Heart right ventricle (tissue), 16 donors: Measurements from ENCODE around the gene RNF149. TPM values are rescaled to one million over a fixed set of nuclear protein-coding genes. Genes with fewer than 3 reads are reported as not detected.

Experiments
- ATAC-seq, 8 donors: fragments of 200-7000 bp; cut with Tn5 transposase; one replicate each; pipeline ENCODE4 v1.9.1; 2020; ENCODE audit warnings: mild to moderate bottlenecking in 8 of 8, moderate library complexity in 8 of 8, moderate number of reproducible peaks in 1 of 8
- DNase-seq, 2 donors: peaks; one replicate each; pipeline ENCODE4 v3.0.0-alpha.2; 2020
- H3K27ac ChIP-seq, 10 donors: fragments of 200-600 bp; sonication (generic) in 2 of 10; one replicate each; pipeline versions ENCODE4 v1.5.0 to v1.8.0; 2020 to 2022; ENCODE audit warnings: mild to moderate bottlenecking in 3 of 10
- H3K27me3 ChIP-seq, 7 donors: fragments of 200-600 bp; one replicate each; pipeline ENCODE4 v1.8.0; 2021 to 2022; ENCODE audit warnings: mild to moderate bottlenecking in 2 of 7
- H3K36me3 ChIP-seq, 9 donors: fragments of 200-600 bp; sonication (generic) in 1 of 9; one replicate each; pipeline versions ENCODE4 v1.5.0 to v1.8.0; 2020 to 2022; ENCODE audit warnings: mild to moderate bottlenecking in 2 of 9
- H3K4me1 ChIP-seq, 9 donors: fragments of 200-600 bp; sonication (generic) in 1 of 9; one replicate each; pipeline versions ENCODE4 v1.5.0 to v1.8.0; 2020 to 2022; ENCODE audit warnings: mild to moderate bottlenecking in 4 of 9
- H3K4me3 ChIP-seq, 10 donors: fragments of 200-600 bp; sonication (generic) in 2 of 10; one replicate each; pipeline versions ENCODE4 v1.5.0 to v1.8.0; 2020 to 2022; ENCODE audit warnings: mild to moderate bottlenecking in 7 of 10, moderate library complexity in 2 of 10
- H3K9me3 ChIP-seq, 11 donors: fragments of 200-600 bp in 10 of 11; sonication (generic) in 2 of 11; one replicate each; pipeline versions ENCODE4 v1.5.0 to v1.8.0; 2013 to 2022; ENCODE audit warnings: mild to moderate bottlenecking in 2 of 11, control low read depth in 1 of 11, moderate library complexity in 1 of 11
- WGBS, 2 donors: extraction: QIAGEN DNeasy Blood & Tissue Kit; methylation state at CpG; one replicate each; pipeline ENCODE4 v1.1.7; 2013; ENCODE audit warnings: inconsistent platforms in 1 of 2; 5-methylcytosine and 5-hydroxymethylcytosine counted together
- intact Hi-C, 10 donors: fragments of 100-400 bp; cut with DNase I; formaldehyde crosslinking; loops; one replicate each; pipeline versions ENCODE4 v1.11.1 to v1.14.2; 2022
- polyA plus RNA-seq, 2 donors: library from polyadenylated mRNA; stranded (reverse); fragments of 200-250 nt; gene quantifications; one replicate each; pipeline ENCODE4 v1.2.3, GENCODE V29; 2013
- total RNA-seq, 10 donors: library from RNA; stranded (reverse); fragmentation: NEBNext Ultra II Directional in 3 of 10; extraction: Animal tissue kit (Norgen Biotek cat#: 25700) in 3 of 10; gene quantifications; one replicate each; pipeline versions ENCODE4 v1.2.1 to v1.2.4, GENCODE V29; 2021 to 2023
- TF ChIP-seq, protein P1 (sequence below), 9 donors: fragments of 200-600 bp; sonication (generic) in 2 of 9; IDR thresholded peaks; one replicate each; pipeline versions ENCODE4 v1.5.0 to v1.8.0; 2021 to 2022; ENCODE audit warnings: antibody characterized with exemption in 9 of 9, mild to moderate bottlenecking in 5 of 9, moderate library complexity in 1 of 9
- donor health status: Arrhythmogenic right ventricular cardiomyopathy.
- donor health status: ischemic (EF 13 %, LVEDD 7.1; RV severe dilation, severe dysfunction).
- donor health status: healthy with polysubstance abuse.
- donor health status: DM: no; HTN: yes; CAD: no.
- donor health status: DM: no; HTN: no; CAD: no.
- donor health status: ischemic (EF 25% LVEDD 6.9; RV normal size, moderate dysfunction).
- donor health status: ischemic (EF 25% LVEDD 5.7; RV mildly dilated, moderate dysfunction).
- donor health status: healthy.
- donor health status: DM: yes; HTN: yes; CAD: no.
- donor health status: Ischemic cardiomyopathy.
- donor health status: ischemic (EF 35%, LVEDD 5.7; RV mildly dilated, moderate dysfunction).
- donor health status: nonischemic (EF 11% LVEDD 7.7; RV severe dilation, severe dysfunction).
- donor health status: DM: yes; HTN: yes; CAD: no.
- donor health status: PGD.
- donor health status: ischemic (EF 29% LVEDD 5.4; RV normal size, mild dysfunction).
- donor health status: nonischemic (EF 23%, LVEDD 6.1; RV moderate dilation, normal function).

RNF149 gene
- total and polyA plus RNA-seq, 12 donors: 11.0 to 40.8 (median 12.5) TPM

DNA sequence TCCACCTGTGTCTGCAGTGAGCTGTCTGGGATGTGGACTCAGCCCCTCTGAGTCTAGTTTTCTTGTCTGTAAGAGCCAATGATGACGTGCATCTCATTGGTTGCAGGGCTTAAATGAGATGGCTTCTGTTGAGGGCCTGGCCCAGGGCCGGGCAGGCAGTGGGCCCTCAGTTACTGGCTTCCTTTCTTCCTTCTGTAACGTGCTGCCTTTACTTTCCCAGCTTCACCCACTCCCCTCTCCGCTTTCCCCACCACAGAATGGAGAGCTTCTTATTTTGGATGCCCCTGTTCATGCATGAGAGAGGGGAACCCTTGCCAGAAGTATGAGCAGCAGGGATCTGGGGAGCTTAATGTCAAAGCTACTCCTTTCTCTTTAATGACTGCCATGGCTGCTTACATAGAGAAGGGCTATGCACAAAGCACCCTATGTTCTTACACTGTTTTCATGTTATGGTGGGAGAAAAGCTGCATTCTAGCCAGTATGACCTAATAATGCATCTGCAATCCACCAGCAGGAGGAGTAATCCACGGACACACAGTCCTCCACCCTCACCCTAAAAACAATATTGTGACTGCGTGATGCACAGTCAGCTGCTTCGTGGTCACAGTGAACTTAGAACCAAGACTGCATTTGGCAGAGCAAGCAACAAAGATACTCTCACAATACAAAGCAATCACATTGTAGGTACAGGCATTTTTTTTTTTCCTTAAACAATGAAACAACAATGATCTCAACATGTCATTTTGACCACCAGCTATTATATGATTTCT, 41.6 kb upstream of the RNF149 start:
- peak in 1 of 8 donors; percentile 37 for ATAC-seq
- DNase-seq: no peak
- TF ChIP-seq, protein P1, sequence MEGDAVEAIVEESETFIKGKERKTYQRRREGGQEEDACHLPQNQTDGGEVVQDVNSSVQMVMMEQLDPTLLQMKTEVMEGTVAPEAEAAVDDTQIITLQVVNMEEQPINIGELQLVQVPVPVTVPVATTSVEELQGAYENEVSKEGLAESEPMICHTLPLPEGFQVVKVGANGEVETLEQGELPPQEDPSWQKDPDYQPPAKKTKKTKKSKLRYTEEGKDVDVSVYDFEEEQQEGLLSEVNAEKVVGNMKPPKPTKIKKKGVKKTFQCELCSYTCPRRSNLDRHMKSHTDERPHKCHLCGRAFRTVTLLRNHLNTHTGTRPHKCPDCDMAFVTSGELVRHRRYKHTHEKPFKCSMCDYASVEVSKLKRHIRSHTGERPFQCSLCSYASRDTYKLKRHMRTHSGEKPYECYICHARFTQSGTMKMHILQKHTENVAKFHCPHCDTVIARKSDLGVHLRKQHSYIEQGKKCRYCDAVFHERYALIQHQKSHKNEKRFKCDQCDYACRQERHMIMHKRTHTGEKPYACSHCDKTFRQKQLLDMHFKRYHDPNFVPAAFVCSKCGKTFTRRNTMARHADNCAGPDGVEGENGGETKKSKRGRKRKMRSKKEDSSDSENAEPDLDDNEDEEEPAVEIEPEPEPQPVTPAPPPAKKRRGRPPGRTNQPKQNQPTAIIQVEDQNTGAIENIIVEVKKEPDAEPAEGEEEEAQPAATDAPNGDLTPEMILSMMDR (IDR thresholded peaks at IDR 0.05): peak in 4 of 9 donors; percentile 9 to 44 (median 24)
- intact Hi-C loops: loop anchor here in 1 of 10 donors (10.0 kb wide), 1 partner anchor 1105 kb away; no protein-coding TSS in a partner anchor
- Histone ChIP-seq H3K4me3 (no peak overlapping the region), H3K9me3 (no peaks in the 10 kb centered on the region), H3K27ac (no peak overlapping the region), H3K4me1 (no peaks in the 10 kb centered on the region), H3K27me3 (no peaks in the 10 kb centered on the region), H3K36me3 (no peaks in the 10 kb centered on the region)
- WGBS, 2 donors: 77 to 83% methylated on average over 7 of the region's 7 CpGs

DNA sequence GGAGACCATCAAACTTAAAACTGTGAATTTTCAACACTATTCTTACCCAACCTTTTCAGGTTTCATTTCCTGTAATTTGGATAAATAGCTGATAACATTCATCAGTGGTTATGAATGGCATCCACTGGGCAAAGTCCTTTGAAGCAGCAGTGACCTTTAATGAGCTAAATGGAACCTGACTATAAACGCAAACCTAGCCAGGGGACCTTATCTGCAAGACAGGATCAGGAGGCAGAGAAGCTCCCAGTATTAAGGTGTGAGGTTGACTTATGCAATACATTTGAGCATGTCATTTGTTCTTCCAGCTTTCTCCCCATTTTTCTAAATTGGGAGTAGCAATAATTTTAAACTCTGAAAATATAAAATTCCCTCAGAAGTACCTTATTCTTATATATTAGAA, 40.4 kb upstream of the RNF149 start:
- H3K9me3 ChIP-seq: no peaks in the 10 kb centered on the region
- no peak overlapping the region for H3K4me3 ChIP-seq
- no peaks in the 10 kb centered on the region for H3K36me3 ChIP-seq
- H3K27me3 ChIP-seq: no peaks in the 10 kb centered on the region
- WGBS, 2 donors: 72 to 89% methylated on average over 1 of the region's 1 CpG
- intact Hi-C loops: loop anchor here in 1 of 10 donors (10.0 kb wide), 1 partner anchor 1106 kb away; no protein-coding TSS in a partner anchor
- no peaks in the 10 kb centered on the region for H3K4me1 ChIP-seq
- DNase-seq (no peak), ATAC-seq (no peak)
- TF ChIP-seq, protein P1 (IDR thresholded peaks at IDR 0.05): no peak
- H3K27ac ChIP-seq: no peak overlapping the region

- intact Hi-C loops: loop anchor here in 1 of 10 donors (10.0 kb wide), 1 partner anchor 1108 kb away; no protein-coding TSS in a partner anchor
These were observed 38.4 kb upstream of the RNF149 start for GRCh38 chr2:101346909-101347308.

GRCh38 chr2:101344137-101344536, 35.6 kb upstream of the RNF149 start:
- ATAC-seq: no peak
- no peak overlapping the region for H3K27ac ChIP-seq
- H3K36me3 ChIP-seq: no peaks in the 10 kb centered on the region
- no peaks in the 10 kb centered on the region for H3K9me3 ChIP-seq
- DNase-seq: no peak
- no peaks in the 10 kb centered on the region for H3K27me3 ChIP-seq
- TF ChIP-seq, protein P1 (IDR thresholded peaks at IDR 0.05): no peak
- intact Hi-C loops: loop anchor here in 5 of 10 donors (5.0 to 10.0 kb wide), 3 partner anchors 43 to 1111 kb away; partner anchors contain the start of gene CREG2 (in 1 of the 5)
- H3K4me1 ChIP-seq: peaks cover 0 to 31% (median 0%) of the 10 kb centered on the region in 9 donors
- WGBS, 2 donors: 70 to 74% methylated on average over 5 of the region's 5 CpGs
- H3K4me3 ChIP-seq: no peak overlapping the region

More at GRCh38 chr2:101346909-101347308, 38.4 kb upstream of the RNF149 start:
- DNase-seq (no peak), ATAC-seq (no peak)
- H3K27ac ChIP-seq: no peak overlapping the region
- 98 to 100% methylated on average over 3 of the region's 3 CpGs for WGBS, 2 donors
- H3K36me3 ChIP-seq: no peaks in the 10 kb centered on the region
- peaks cover 0 to 6% (median 0%) of the 10 kb centered on the region in 9 donors for H3K4me1 ChIP-seq
- no peaks in the 10 kb centered on the region for H3K27me3 ChIP-seq
- no peaks in the 10 kb centered on the region for H3K9me3 ChIP-seq
- TF ChIP-seq, protein P1 (IDR thresholded peaks at IDR 0.05): no peak
- no peak overlapping the region for H3K4me3 ChIP-seq
